Inferior parietal cortex (tissue), 1 donor: ENCODE measurements around the gene UBASH3B.
"Not testable (repeated sequence)": the region's sequence is repeated elsewhere in the genome, so short reads cannot be mapped to it uniquely, and the experiment has no call there.

ENCODE experiments used
- DNase-seq: peaks from one replicate; pipeline ENCODE4 v3.0.0-alpha.2; 2016; ENCODE audit errors: extremely low spot score

UBASH3B gene

GRCh38 chr11:122709039-122709760 lies 53.7 kb downstream of the UBASH3B start:
- DNase-seq, result no peak

GRCh38 chr11:122711362-122711761 lies 55.8 kb downstream of the UBASH3B start:
- no peak for DNase-seq

GRCh38 chr11:122711831-122712381 lies 56.4 kb downstream of the UBASH3B start:
- no peak for DNase-seq

- DNase-seq, result no peak
Measured at GRCh38 chr11:122714004-122714403, 58.5 kb downstream of the UBASH3B start.

GRCh38 chr11:122714484-122714883 lies 59.0 kb downstream of the UBASH3B start:
- DNase-seq, result no peak

- no peak for DNase-seq
Measured at GRCh38 chr11:122715548-122716440, 60.3 kb downstream of the UBASH3B start.

- no peak for DNase-seq
Measured at GRCh38 chr11:122717264-122717867, 61.8 kb downstream of the UBASH3B start.

GRCh38 chr11:122720107-122720881 lies 64.8 kb downstream of the UBASH3B start:
- no peak for DNase-seq

- DNase-seq, result no peak
Measured at GRCh38 chr11:122721201-122721963, 65.9 kb downstream of the UBASH3B start.

- DNase-seq, result no peak
Measured at GRCh38 chr11:122721964-122722266, 66.4 kb downstream of the UBASH3B start.

GRCh38 chr11:122723106-122723505 lies 67.6 kb downstream of the UBASH3B start:
- no peak for DNase-seq

GRCh38 chr11:122723576-122723975 lies 68.1 kb downstream of the UBASH3B start:
- no peak for DNase-seq

GRCh38 chr11:122724520-122724919 lies 69.0 kb downstream of the UBASH3B start:
- no peak for DNase-seq

GRCh38 chr11:122726028-122726427 lies 70.5 kb downstream of the UBASH3B start:
- DNase-seq, result no peak

- DNase-seq, result no peak
Measured at GRCh38 chr11:122727101-122727929, 71.8 kb downstream of the UBASH3B start.

- no peak for DNase-seq
Measured at GRCh38 chr11:122728561-122728960, 73.0 kb downstream of the UBASH3B start.

GRCh38 chr11:122729139-122729538 lies 73.6 kb downstream of the UBASH3B start:
- DNase-seq, result no peak

- DNase-seq, result not testable (repeated sequence)
Measured at GRCh38 chr11:122730694-122731093, 75.2 kb downstream of the UBASH3B start.

GRCh38 chr11:122731500-122731913 lies 76.0 kb downstream of the UBASH3B start:
- DNase-seq, result no peak
